Thyroid gland (tissue), 4 donors: ENCODE data around the gene ADCK1. TPM values are rescaled to one million over a fixed set of nuclear protein-coding genes. Genes with fewer than 3 reads are reported as not detected.

ENCODE experiments used
- DNase-seq, 2 donors: peaks; one replicate each; pipeline ENCODE4 v3.0.0-alpha.2; 2019
- H3K27ac ChIP-seq, 3 donors: fragments of 200-600 bp; sonication (generic); 1 replicate in 2 of 3; 2 replicates in 1 of 3; pipeline ENCODE4 v1.5.1; 2016 to 2019; ENCODE audit warnings: mild to moderate bottlenecking in 1 of 3, moderate library complexity in 1 of 3
- H3K27me3 ChIP-seq: fragments of 200-600 bp; sonication (generic); one replicate; pipeline ENCODE4 v1.5.1; 2019
- H3K36me3 ChIP-seq, 2 donors: fragments of 200-600 bp; sonication (generic); one replicate each; pipeline ENCODE4 v1.5.1; 2016 to 2019
- H3K4me1 ChIP-seq, 2 donors: fragments of 200-600 bp; sonication (generic); one replicate each; pipeline ENCODE4 v1.5.1; 2017 to 2019
- H3K4me3 ChIP-seq, 3 donors: fragments of 200-600 bp; sonication (generic); replicated peaks in 1 of 3; 1 replicate in 2 of 3; 2 replicates in 1 of 3; pipeline ENCODE4 v1.5.1; 2016; ENCODE audit warnings: mild to moderate bottlenecking in 1 of 3
- H3K9me3 ChIP-seq: fragments of 200-600 bp; sonication (generic); one replicate; pipeline ENCODE4 v1.5.1; 2017
- POLR2A ChIP-seq, 2 donors: fragments of 450-650 bp; IDR thresholded peaks; one replicate each; pipeline ENCODE4 v1.6.1; 2017; ENCODE audit warnings: antibody characterized with exemption in 2 of 2, mild to moderate bottlenecking in 2 of 2, moderate library complexity in 1 of 2
- WGBS, 2 donors: methylation state at CpG; one replicate each; pipeline ENCODE4 v1.1.5; 2017; 5-methylcytosine and 5-hydroxymethylcytosine counted together
- intact Hi-C: fragments of 100-400 bp; cut with DNase I; formaldehyde crosslinking; loops from one replicate; pipeline ENCODE4 v1.15.1; 2023
- total RNA-seq, 4 donors: library from RNA; depleted of rRNA; stranded (reverse); fragments of >200 nt; gene quantifications; one replicate each; pipeline ENCODE4 v1.2.3, GENCODE V29; 2016
- TF ChIP-seq, protein P1 (sequence below), 6 experiments: fragments of 200-600 bp in 3 of 6; fragments of 450-650 bp in 3 of 6; sonication (generic) in 3 of 6; IDR thresholded peaks; one replicate each; pipeline ENCODE4 v1.5.1; 2016 to 2019; ENCODE audit warnings: antibody characterized with exemption in 6 of 6, mild to moderate bottlenecking in 2 of 6, inconsistent platforms in 1 of 6, moderate library complexity in 1 of 6

The ADCK1 gene
- total RNA-seq, 4 donors from 2014 or later = 4.0 to 13.5 (median 12.1) TPM

DNA sequence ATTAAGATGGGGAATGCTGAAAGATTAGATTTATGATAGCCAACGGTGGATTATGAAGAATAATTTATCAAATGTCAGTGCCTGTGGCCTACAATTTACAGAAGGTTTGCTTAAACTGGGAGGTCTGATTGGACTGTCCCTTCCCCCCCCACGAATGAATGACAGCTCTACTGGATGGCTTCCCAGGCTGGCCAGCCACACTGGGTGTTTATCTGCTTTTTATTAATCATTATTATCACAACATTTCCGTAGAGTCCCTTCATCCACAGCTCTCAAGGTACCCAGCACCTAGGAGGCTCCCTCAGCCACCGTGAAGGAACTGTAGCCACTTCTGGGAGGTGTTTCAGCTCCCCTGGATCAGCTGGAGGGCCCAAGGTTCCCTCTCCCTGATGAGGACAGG is 78.9 kb downstream of the ADCK1 start:
- Histone ChIP-seq H3K9me3 (no peaks in the 10 kb centered on the region), H3K4me3 (no peak overlapping the region), H3K36me3 (no peaks in the 10 kb centered on the region), H3K4me1 (peaks cover 13 to 47% of the 10 kb centered on the region in 2 donors), H3K27me3 (no peaks in the 10 kb centered on the region), H3K27ac (no peak overlapping the region)
- 68 to 77% methylated on average over 4 of the region's 4 CpGs for WGBS, 2 donors
- intact Hi-C loops = no loop called here
- DNase-seq = no peak
- TF ChIP-seq, protein P1, sequence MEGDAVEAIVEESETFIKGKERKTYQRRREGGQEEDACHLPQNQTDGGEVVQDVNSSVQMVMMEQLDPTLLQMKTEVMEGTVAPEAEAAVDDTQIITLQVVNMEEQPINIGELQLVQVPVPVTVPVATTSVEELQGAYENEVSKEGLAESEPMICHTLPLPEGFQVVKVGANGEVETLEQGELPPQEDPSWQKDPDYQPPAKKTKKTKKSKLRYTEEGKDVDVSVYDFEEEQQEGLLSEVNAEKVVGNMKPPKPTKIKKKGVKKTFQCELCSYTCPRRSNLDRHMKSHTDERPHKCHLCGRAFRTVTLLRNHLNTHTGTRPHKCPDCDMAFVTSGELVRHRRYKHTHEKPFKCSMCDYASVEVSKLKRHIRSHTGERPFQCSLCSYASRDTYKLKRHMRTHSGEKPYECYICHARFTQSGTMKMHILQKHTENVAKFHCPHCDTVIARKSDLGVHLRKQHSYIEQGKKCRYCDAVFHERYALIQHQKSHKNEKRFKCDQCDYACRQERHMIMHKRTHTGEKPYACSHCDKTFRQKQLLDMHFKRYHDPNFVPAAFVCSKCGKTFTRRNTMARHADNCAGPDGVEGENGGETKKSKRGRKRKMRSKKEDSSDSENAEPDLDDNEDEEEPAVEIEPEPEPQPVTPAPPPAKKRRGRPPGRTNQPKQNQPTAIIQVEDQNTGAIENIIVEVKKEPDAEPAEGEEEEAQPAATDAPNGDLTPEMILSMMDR (IDR thresholded peaks at IDR 0.05) = no peak
- TF ChIP-seq POLR2A (IDR thresholded peaks at IDR 0.05) = no peak

DNA sequence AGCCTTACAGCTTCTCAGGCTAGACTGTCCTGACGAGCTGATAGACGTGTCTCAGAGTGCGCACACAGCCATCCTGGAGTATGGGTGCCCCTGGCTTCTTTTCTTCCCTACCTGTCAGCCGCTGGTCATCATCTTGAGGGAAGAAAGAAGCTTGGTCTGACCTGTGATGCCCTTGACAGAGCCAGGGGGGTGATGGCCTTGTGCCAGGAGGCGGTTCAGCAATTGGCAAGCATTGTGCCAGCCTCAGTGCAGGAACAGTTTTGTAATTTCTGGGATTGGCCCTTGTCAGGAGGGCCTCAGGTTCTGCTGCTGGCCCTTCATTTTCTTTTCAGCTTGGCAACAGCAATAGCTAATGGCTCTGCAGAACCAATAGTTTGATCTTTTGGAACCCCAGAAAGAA is 80.1 kb downstream of the ADCK1 start:
- TF ChIP-seq, protein P1 (IDR thresholded peaks at IDR 0.05) = no peak
- no peak for TF ChIP-seq POLR2A (IDR thresholded peaks at IDR 0.05)
- peaks cover 13 to 51% of the 10 kb centered on the region in 2 donors for H3K4me1 ChIP-seq
- no peak overlapping the region for H3K4me3 ChIP-seq
- H3K36me3 ChIP-seq = no peaks in the 10 kb centered on the region
- DNase-seq = peak; percentile 72 to 77
- H3K27ac ChIP-seq = peak overlapping the region; percentile 32 to 44 (median 42)
- no peaks in the 10 kb centered on the region for H3K27me3 ChIP-seq
- WGBS, 2 donors = 81 to 90% methylated on average over 5 of the region's 5 CpGs
- intact Hi-C loops = no loop called here
- H3K9me3 ChIP-seq = no peaks in the 10 kb centered on the region

DNA sequence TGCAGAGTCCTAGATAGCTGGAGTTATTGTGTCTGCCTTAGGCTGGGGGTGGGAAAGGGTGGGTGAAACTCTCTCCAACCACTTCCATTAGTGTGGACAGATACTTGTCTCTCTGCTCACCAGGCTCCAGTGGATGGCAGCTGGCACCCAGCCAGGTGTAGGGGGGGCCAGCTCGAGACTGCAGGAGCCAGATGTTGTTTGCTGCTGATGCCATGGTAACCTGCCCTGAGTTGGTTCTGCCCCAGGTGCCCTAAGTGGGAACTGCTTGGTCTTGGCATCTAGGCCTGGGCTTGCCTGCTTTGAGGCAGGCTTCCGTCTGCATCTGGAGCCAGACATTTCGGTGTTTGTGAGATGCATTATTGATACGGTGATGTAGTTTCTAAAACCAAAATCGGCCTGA is 82.2 kb downstream of the ADCK1 start:
- Histone ChIP-seq H3K27ac (peak overlapping the region; percentile 51 to 70 (median 69)), H3K4me3 (no peak overlapping the region), H3K9me3 (no peaks in the 10 kb centered on the region), H3K4me1 (peaks cover 13 to 54% of the 10 kb centered on the region in 2 donors), H3K36me3 (no peaks in the 10 kb centered on the region), H3K27me3 (no peaks in the 10 kb centered on the region)
- intact Hi-C loops = no loop called here
- no peak for TF ChIP-seq POLR2A (IDR thresholded peaks at IDR 0.05)
- TF ChIP-seq, protein P1 (IDR thresholded peaks at IDR 0.05) = no peak
- WGBS, 2 donors = 41 to 53% methylated on average over 4 to 5 of the region's 5 CpGs
- DNase-seq = peak; percentile 92 to 93

DNA sequence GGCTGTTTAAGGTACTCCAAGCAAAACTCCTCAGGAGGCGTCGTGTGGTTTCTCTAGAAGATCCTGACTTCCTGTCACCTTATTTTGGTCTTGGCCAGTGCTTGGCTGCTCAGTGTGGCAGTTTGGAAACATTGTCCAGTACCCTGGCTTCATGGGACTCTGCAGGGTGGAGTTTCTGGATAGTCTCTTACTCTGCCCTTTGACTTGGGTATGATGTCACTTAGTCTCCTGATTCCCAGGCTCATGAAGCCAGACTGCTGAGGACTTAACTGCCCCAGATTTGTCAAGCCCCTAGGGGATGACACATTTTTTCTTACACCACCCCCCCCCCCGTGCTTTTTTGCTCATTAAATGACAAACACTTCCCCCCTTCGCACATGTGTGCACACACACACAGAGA is 82.7 kb downstream of the ADCK1 start:
- H3K4me3 ChIP-seq = no peak overlapping the region
- DNase-seq = peak; percentile 17 to 34

DNA sequence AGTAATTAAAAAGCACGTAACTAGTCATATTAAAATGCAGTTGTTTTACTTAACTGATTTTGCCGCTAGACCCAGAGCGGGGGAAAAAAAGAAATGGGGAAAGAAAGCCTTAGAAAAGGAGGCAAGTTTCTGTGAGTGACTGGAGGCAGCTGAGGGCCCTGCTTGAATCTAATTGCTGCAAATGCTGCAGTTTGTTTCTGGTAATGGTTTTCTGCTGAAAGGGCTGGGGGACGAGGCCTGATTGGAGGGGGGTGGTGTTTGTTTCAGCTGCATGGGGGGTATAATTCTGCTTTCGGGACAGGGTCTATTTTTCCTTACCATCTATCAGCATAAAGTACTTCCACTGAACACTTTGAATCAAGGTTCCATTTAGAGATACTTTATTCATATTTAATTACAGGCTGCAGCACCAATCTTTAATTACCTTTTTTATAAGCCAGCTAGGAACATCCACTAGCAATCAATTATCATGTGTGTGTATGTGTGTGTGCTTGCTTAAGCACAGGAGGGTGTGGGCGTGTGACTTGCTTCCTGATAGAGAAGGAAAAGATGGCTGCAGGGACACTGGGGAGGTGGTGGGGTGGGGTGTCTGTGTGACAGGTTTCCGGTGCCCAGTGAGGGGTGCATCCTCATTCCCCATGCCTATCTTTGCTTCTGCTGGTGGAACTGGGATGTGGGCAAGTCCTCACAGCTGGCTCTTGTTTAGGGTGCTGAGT is 83.4 kb downstream of the ADCK1 start:
- H3K9me3 ChIP-seq = no peaks in the 10 kb centered on the region
- H3K4me3 ChIP-seq = no peak overlapping the region
- 88 to 89% methylated on average over 7 of the region's 7 CpGs for WGBS, 2 donors
- H3K36me3 ChIP-seq = no peaks in the 10 kb centered on the region
- H3K27me3 ChIP-seq = no peaks in the 10 kb centered on the region
- DNase-seq = no peak
- intact Hi-C loops = no loop called here
- peak overlapping the region in 1 of 3 donors; percentile 70 for H3K27ac ChIP-seq
- H3K4me1 ChIP-seq = peaks cover 13 to 56% of the 10 kb centered on the region in 2 donors
- no peak for TF ChIP-seq POLR2A (IDR thresholded peaks at IDR 0.05)
- TF ChIP-seq, protein P1 (IDR thresholded peaks at IDR 0.05) = no peak

More for the DNA sequence above, 82.7 kb downstream of the ADCK1 start:
- intact Hi-C loops = no loop called here
- H3K27me3 ChIP-seq = no peaks in the 10 kb centered on the region
- TF ChIP-seq, protein P1 (IDR thresholded peaks at IDR 0.05) = no peak
- TF ChIP-seq POLR2A (IDR thresholded peaks at IDR 0.05) = no peak
- H3K4me1 ChIP-seq = peaks cover 13 to 56% of the 10 kb centered on the region in 2 donors
- H3K36me3 ChIP-seq = no peaks in the 10 kb centered on the region
- WGBS, 2 donors = 39 to 43% methylated on average over 4 of the region's 4 CpGs
- H3K27ac ChIP-seq = peak overlapping the region; percentile 51 to 70 (median 69)
- H3K9me3 ChIP-seq = no peaks in the 10 kb centered on the region
